GM18505 (cell line): ENCODE results near the gene MBOAT1.

Experiments
- ATAC-seq: cut with Tn5 transposase; IDR thresholded peaks from one replicate; pipeline ENCODE4 v1.9.1; 2021; ENCODE audit not compliant: unreplicated experiment
- POLR2A ChIP-seq: IDR thresholded peaks from 4 replicates; pipeline ENCODE4 v1.6.1; 2011; ENCODE audit warnings: borderline replicate concordance; ENCODE audit not compliant: insufficient read depth, insufficient read length; ENCODE audit errors: extremely low read depth

Gene MBOAT1

GRCh38 chr6:20203561-20204511, 8.4 kb downstream of the MBOAT1 start:
- no peak for ATAC-seq
- TF ChIP-seq POLR2A = no peak

DNA sequence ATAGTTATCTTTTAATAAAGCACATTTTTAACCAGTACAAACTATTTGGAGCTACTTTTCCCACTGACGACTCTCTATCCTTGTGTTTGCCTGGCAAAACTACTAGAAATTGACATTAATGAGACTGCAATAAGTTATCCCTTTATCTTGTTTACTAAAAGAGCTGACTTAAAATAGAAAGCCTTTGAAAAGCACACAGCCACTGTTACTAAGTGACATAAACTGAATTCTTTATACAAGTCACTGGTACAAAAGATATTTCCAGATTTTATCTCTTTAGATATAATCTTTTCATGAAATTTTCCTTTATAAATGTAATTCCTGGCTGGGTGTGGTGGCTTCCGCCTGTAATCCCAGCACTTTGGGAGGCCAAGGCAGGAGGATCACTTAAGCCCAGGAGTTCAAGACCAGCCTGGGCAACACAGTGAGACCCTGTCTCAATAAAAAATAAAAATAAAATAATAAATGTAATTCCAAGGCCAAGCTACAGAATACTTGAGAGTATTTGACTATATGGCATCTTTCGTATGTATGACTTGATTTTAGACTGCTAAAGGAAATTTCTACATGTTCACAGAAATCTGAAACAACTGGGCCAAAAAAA, 9.5 kb downstream of the MBOAT1 start:
- ATAC-seq = no peak
- no peak for TF ChIP-seq POLR2A

GRCh38 chr6:20202324-20202658, 10.0 kb downstream of the MBOAT1 start:
- no peak for TF ChIP-seq POLR2A

DNA sequence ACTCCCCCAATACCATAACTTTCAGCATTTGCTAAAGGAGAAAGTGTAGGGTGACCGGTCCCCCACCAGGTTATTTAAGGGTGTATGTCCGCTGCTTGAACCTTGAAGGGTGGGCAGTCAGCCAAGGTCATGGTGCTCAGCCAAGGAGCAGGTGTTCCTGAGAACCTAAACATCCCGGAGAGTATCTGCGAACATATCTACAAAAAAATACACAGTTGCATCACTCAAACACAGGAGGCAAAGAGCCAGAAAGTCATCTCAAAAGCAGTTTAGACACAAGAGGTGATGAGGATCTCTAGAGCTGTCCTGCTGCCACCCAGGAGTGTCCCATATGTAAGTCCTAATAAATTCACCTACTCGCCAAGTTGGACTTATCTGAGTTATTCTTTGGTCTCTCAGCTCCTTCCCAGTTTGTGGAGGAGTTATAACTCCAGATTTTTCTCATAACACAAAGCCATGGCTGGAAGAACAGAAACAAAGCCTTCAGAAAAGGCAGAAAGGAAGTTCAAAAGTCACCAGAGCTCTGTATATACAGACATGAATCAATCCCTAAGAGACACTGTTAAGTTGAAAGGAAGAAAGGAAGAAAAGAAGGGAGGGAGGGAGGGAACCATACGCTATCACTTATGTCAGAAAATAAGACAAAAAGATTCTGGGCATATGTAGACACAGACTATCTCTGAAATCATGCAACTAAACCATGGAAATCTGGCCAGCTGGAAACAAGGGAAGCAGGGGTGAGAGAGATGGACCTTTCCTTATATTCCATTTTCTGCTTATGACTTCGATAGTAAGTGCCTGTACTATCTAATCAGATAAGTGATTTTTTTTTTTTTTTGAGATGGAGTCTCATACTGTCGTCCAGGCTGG, 11.3 kb downstream of the MBOAT1 start:
- no peak for ATAC-seq
- TF ChIP-seq POLR2A = no peak

More at GRCh38 chr6:20202324-20202658, 10.0 kb downstream of the MBOAT1 start:
- no peak for ATAC-seq

DNA sequence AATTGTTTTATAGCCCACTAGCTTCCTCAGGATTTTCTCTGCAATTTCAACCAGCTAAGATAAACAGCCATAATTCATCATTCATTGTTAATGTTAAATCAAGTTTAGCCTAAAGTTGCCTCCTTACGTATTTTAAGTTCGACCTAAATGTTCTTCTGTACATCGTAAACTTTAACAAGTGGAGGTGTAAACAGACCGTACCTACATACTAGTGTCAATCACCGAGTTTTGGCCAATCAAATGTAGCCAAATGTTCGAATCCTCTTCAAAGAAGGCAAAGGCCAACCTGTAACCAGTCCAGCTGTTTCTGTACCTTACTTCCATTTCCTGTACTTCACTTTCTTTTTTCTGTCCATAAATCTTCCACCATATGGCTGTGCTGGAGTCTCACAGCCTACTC, 13.5 kb downstream of the MBOAT1 start:
- no peak for ATAC-seq
- TF ChIP-seq POLR2A = no peak

DNA sequence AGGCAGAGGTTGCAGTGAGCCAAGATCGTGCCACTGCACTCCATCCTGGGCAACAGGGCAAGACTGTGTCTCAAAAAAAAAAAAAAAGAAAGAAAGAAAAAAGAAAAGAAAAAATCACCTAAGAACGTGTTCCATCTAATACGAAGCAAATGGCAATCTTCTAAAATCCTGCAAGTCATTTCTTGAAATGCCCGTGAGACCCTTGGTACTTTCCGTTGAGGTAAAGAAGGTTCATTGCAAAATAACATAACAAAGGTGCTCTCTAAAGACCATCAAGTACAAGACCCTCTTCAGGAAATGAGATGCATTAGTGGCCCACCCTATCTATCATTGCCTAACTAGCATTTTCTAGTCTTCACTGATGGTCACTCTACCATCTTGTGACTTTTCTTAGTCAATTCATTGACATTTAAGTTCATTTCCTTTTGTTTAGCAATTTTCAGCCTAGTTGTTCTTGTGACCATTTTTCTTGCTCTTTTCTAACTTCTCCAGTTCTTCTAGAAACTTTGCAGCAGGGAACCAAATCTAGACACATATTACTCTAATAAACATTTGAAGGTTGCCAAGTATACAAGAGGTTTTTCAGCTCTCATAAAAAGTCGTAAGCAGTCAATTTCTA, 14.0 kb downstream of the MBOAT1 start:
- TF ChIP-seq POLR2A = no peak
- no peak for ATAC-seq

DNA sequence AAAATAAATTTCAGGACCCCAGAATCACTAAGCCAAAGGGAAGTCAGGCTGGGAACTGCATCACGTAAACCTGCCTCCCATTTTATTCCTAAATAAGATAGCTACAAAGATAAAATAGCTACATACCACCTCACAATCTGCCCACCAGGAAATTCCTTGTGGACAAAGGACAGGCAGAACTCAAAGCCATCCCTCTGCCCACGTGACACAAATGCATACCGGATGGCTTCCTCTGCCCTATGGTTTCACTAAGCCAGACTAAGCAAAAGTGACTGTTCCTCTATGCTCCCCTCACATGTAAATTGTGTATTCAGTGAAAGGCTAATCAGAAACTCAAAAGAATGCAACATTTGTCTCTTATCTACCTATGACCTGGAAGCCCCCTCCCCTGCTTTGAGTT, 15.0 kb downstream of the MBOAT1 start:
- ATAC-seq = no peak
- no peak for TF ChIP-seq POLR2A

GRCh38 chr6:20192625-20193024, 19.6 kb downstream of the MBOAT1 start:
- no peak for TF ChIP-seq POLR2A
- no peak for ATAC-seq

GRCh38 chr6:20191992-20192391, 20.3 kb downstream of the MBOAT1 start:
- TF ChIP-seq POLR2A = no peak
- no peak for ATAC-seq

GRCh38 chr6:20188630-20189075, 23.6 kb downstream of the MBOAT1 start:
- ATAC-seq = no peak
- TF ChIP-seq POLR2A = no peak

DNA sequence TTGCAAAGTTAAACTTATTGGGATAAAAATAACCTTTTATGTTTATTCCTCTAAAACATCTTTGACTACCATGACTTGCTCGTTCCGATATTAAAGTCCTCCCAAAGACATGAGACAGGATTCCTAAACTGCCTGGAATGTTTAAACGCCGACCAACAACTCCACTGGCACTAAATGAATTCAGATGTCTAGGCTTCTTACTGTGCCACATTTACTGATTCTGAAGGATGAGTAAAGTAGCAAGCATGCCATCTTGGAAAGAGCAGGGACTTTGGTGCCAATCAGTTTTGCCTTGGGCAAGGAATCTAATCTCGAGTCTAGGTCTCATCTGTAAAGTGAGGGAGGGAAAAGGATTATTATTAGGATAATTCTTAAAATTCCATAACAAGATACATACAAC, 25.3 kb downstream of the MBOAT1 start:
- TF ChIP-seq POLR2A = no peak
- ATAC-seq = no peak

- no peak for ATAC-seq
- no peak for TF ChIP-seq POLR2A
Measured at GRCh38 chr6:20183706-20184105, 28.6 kb downstream of the MBOAT1 start.
